Calu3 (cell line): Measurements from ENCODE around the gene BICDL2. TPM values are rescaled to one million over a fixed set of nuclear protein-coding genes. Genes with fewer than 3 reads are reported as not detected.

Experiments used
- BruUV-seq: library from RNA; stranded (reverse); fragments of 400-500 nt; replicated peaks from 2 replicates; lab custom pipeline; 2021; lab: Mats Ljungman, UMichigan
- CTCF ChIA-PET: fragments of 300-600 bp; sonication (Branson Sonifier 250); formaldehyde crosslinking; loops from one replicate; lab custom pipeline; 2022; ENCODE audit warnings: antibody characterized with exemption; lab: Charles Lee
- DNase-seq: peaks from one replicate; pipeline ENCODE4 v3.0.0; 2022
- H3K27ac Mint-ChIP-seq: one replicate; pipeline ENCODE4 v1.8.0; 2022; ENCODE audit warnings: mixed read lengths; ENCODE audit not compliant: unreplicated experiment
- H3K27me3 Mint-ChIP-seq: one replicate; pipeline ENCODE4 v1.8.0; 2022; ENCODE audit warnings: mixed read lengths; ENCODE audit not compliant: unreplicated experiment
- H3K36me3 Mint-ChIP-seq: one replicate; pipeline ENCODE4 v1.8.0; 2022; ENCODE audit warnings: mild to moderate bottlenecking, moderate library complexity, mixed read lengths; ENCODE audit not compliant: insufficient read depth, unreplicated experiment
- H3K4me1 Mint-ChIP-seq: one replicate; pipeline ENCODE4 v1.8.0; 2022; ENCODE audit warnings: mild to moderate bottlenecking, low read depth, mixed read lengths; ENCODE audit not compliant: unreplicated experiment
- H3K4me3 Mint-ChIP-seq: one replicate; pipeline ENCODE4 v1.8.0; 2022; ENCODE audit warnings: mild to moderate bottlenecking, low read depth, moderate library complexity, mixed read lengths; ENCODE audit not compliant: unreplicated experiment
- H3K9me3 Mint-ChIP-seq: one replicate; pipeline ENCODE4 v1.8.0; 2022; ENCODE audit warnings: low read depth, mixed read lengths; ENCODE audit not compliant: unreplicated experiment
- CTCF ChIP-seq: fragments of 200-600 bp; IDR thresholded peaks from one replicate; pipeline ENCODE4 v1.8.0; 2022; ENCODE audit warnings: antibody characterized with exemption; ENCODE audit not compliant: unreplicated experiment
- intact Hi-C: fragments of 100-400 bp; cut with micrococcal nuclease; formaldehyde crosslinking; loops from one replicate; pipeline ENCODE4 v1.10.0; 2022; ENCODE audit not compliant: unreplicated experiment
- total RNA-seq: library from RNA; stranded (reverse); gene quantifications from 2 replicates; pipeline ENCODE4 v1.2.3, GENCODE V29; 2022

BICDL2 gene
- total RNA-seq, 1 experiment from 2014 or later = 59.4 TPM

- DNase-seq = peak; percentile 90
- H3K27me3 Mint-ChIP-seq = no peaks in the 10 kb centered on the region
These were observed 16.5 kb downstream of the BICDL2 start, which contains the start of gene TNFRSF12A for GRCh38 chr16:3020247-3020603. TNFRSF12A (plus strand) TSS chr16:3020368; CDS start chr16:3020398, 30 bp downstream.

GRCh38 chr16:3019594-3020246, 17.0 kb downstream of the BICDL2 start:
- H3K4me3 Mint-ChIP-seq = peak overlapping the region; percentile 80
- H3K27me3 Mint-ChIP-seq = no peaks in the 10 kb centered on the region
- no peak for DNase-seq
- no peak for TF ChIP-seq CTCF
- H3K36me3 Mint-ChIP-seq = peaks cover 62% of the 10 kb centered on the region
- intact Hi-C loops = loop anchor here (1.0 kb wide), 1 partner anchor 12 kb away; no protein-coding TSS in a partner anchor
- TSS peak; percentile 47 for BruUV-seq
- peaks cover 39% of the 10 kb centered on the region for H3K4me1 Mint-ChIP-seq
- H3K9me3 Mint-ChIP-seq = no peaks in the 10 kb centered on the region
- H3K27ac Mint-ChIP-seq = peak overlapping the region; percentile 89
- CTCF ChIA-PET = interaction anchor here (0.7 to 7.8 kb wide), 5 partner anchors 8 to 50 kb away, joined by 3 to 126 read pairs (median 4); no protein-coding TSS in a partner anchor

More at GRCh38 chr16:3020247-3020603, 16.5 kb downstream of the BICDL2 start, which contains the start of gene TNFRSF12A:
- peaks cover 35% of the 10 kb centered on the region for H3K4me1 Mint-ChIP-seq
- peak within 1 kb of the TSS; percentile 80 for H3K4me3 Mint-ChIP-seq
- no peaks in the 10 kb centered on the region for H3K9me3 Mint-ChIP-seq
- intact Hi-C loops = loop anchor here (1.0 kb wide), 1 partner anchor 13 kb away; no protein-coding TSS in a partner anchor
- TF ChIP-seq CTCF = peak; percentile 26
- CTCF ChIA-PET = interaction anchor here (0.7 to 7.8 kb wide), 6 partner anchors 8 to 50 kb away, joined by 3 to 126 read pairs (median 6); no protein-coding TSS in a partner anchor
- BruUV-seq = no TSS peak
- H3K27ac Mint-ChIP-seq = peak within 1 kb of the TSS; percentile 89
- H3K36me3 Mint-ChIP-seq = peaks cover 67% of the 10 kb centered on the region

- BruUV-seq = no TSS peak
- Mint-ChIP-seq H3K27ac (no peak within 1 kb of the TSS), H3K4me3 (peak within 1 kb of the TSS; percentile 61), H3K36me3 (peaks cover 57% of the 10 kb centered on the region), H3K9me3 (no peaks in the 10 kb centered on the region), H3K27me3 (no peaks in the 10 kb centered on the region), H3K4me1 (peaks cover 43% of the 10 kb centered on the region)
- TF ChIP-seq CTCF = peak; percentile 45
- DNase-seq = peak; percentile 63
- CTCF ChIA-PET = interaction anchor here (0.7 to 7.8 kb wide), 2 partner anchors 11 to 32 kb away, joined by 6 to 126 read pairs; no protein-coding TSS in a partner anchor
- intact Hi-C loops = no loop called here
These were observed 18.8 kb downstream of the BICDL2 start, which contains the start of gene CLDN6 for GRCh38 chr16:3017794-3018506. CLDN6 (minus strand) TSS chr16:3018183; CDS start chr16:3016021, 2,162 bp downstream.

GRCh38 chr16:3017344-3017743, 19.4 kb downstream of the BICDL2 start:
- CTCF ChIA-PET = interaction anchor here (0.7 kb wide), 1 partner anchor 33 kb away, joined by 6 read pairs; no protein-coding TSS in a partner anchor
- no peak for TF ChIP-seq CTCF
- DNase-seq = no peak
- no TSS peak for BruUV-seq
- peaks cover 43% of the 10 kb centered on the region for H3K4me1 Mint-ChIP-seq
- H3K27ac Mint-ChIP-seq = no peak overlapping the region
- H3K27me3 Mint-ChIP-seq = no peaks in the 10 kb centered on the region
- H3K9me3 Mint-ChIP-seq = no peaks in the 10 kb centered on the region
- intact Hi-C loops = no loop called here
- H3K36me3 Mint-ChIP-seq = peaks cover 57% of the 10 kb centered on the region
- no peak overlapping the region for H3K4me3 Mint-ChIP-seq
